Measurements from ENCODE around the gene CCL8.
A peak's percentile ranks its signal among the peaks of the same experiment; 100 is the strongest.

CCL8 gene
- 0 reads per million in 2 donors for total RNA-seq

DNA sequence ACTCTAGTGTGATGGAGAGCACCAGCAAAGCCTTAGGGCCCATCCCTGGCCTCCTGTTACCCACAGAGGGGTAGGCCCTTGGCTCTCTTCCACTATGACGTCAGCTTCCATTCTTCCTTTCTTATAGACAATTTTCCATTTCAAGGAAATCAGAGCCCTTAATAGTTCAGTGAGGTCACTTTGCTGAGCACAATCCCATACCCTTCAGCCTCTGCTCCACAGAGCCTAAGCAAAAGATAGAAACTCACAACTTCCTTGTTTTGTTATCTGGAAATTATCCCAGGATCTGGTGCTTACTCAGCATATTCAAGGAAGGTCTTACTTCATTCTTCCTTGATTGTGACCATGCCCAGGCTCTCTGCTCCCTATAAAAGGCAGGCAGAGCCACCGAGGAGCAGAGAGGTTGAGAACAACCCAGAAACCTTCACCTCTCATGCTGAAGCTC is at the start of gene CCL8:
CCL8 (plus strand) TSS at position 397 of the 445 bp plus-strand sequence. CDS start 67 bp downstream, outside the sequence.
- no peak for DNase-seq

DNA sequence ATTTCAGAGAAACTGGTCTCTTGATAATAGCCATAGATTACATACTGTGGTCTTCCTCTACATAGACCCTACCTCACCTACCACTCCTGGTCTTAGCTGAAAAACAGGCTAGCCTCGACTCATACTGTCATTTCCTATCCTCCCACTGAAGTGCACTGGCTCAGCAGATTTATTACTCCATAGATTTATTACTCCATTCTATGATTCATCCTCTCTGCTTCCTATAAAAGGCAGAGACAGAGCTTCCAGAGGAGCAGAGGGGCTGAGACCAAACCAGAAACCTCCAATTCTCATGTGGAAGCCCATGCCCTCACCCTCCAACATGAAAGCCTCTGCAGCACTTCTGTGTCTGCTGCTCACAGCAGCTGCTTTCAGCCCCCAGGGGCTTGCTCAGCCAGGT is 49.3 kb upstream of the CCL8 start, which contains the start of gene CCL7:
CCL7 (plus strand) TSS at position 253 of the 400 bp plus-strand sequence; CDS start at position 323, 70 bp downstream.
- DNase-seq, result no peak

DNA sequence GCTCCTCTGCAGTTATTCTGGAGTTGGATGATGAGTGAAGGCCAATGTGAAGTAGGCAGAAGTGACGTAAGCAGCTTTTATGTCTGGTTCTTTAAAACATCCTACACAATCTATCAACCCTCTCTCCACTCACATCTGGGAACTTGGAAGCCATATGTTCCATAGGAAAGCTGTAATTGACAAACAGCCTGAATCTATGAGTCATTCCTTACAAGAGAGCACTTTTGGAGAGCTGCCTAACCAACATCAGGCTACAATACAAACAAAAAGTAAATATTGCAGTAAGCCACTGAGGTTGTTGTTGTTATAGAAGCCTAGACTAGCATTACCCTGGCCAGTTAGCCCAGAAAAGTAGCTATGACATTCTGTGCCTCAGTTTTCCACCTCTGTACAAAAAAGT is 43.4 kb upstream of the CCL8 start:
- DNase-seq, result no peak

DNA sequence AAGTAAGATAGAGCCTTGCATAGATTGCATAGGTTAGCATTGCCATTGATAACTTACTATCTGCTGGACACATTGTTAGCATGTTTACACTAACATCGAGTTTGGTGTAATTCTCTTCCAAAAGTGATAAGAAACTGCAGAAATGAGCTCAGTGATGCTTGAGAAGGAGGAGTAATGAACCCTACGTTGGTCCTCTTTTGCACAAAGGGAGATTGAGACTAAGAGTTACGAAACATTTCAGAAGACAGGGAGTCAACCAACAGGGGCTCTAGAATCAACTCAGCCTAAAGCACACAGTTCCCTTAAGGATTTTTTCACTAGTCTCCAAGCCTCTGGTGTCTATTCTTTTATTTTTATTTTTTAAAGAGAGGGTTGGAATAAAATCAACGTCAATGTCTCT is 42.4 kb upstream of the CCL8 start:
- DNase-seq, result no peak

GRCh38 chr17:34283571-34283970 is 35.7 kb upstream of the CCL8 start:
- DNase-seq, result no peak

DNA sequence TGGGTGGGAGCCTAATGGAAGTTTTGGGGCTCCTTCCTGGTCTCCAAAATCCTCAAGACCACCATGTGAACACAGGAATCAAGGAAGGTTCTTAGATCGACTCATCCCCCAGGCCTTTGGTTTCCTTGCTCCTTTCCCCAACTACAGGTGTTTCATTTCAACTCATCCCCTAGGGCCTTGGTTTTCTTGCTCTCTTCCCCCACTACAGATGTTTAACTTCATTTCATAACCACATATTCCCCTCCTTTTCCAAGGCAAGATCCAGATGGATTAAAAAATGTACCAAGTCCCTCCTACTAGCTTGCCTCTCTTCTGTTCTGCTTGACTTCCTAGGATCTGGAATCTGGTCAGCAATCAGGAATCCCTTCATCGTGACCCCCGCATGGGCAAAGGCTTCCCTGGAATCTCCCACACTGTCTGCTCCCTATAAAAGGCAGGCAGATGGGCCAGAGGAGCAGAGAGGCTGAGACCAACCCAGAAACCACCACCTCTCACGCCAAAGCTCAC is 33.9 kb upstream of the CCL8 start, which contains the start of gene CCL11:
CCL11 (plus strand) TSS at position 457 of the 507 bp plus-strand sequence. CDS start 67 bp downstream, outside the sequence.
- no peak for DNase-seq

DNA sequence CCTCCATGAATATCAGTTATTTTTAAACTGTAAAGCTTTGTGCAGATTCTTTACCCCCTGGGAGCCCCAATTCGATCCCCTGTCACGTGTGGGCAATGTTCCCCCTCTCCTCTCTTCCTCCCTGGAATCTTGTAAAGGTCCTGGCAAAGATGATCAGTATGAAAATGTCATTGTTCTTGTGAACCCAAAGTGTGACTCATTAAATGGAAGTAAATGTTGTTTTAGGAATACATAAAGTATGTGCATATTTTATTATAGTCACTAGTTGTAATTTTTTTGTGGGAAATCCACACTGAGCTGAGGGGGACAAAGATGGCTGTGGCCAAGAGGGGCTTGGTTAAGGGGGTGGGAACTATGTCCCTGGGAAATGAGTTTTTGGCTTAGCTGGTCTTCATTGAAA is 31.4 kb upstream of the CCL8 start:
- DNase-seq, result no peak

- no peak for DNase-seq
These were observed 28.6 kb upstream of the CCL8 start for GRCh38 chr17:34290586-34290985.

GRCh38 chr17:34291721-34292348 is 27.4 kb upstream of the CCL8 start:
- no peak for DNase-seq

GRCh38 chr17:34299027-34299426 is 20.2 kb upstream of the CCL8 start:
- no peak for DNase-seq

GRCh38 chr17:34299956-34300577 is 19.2 kb upstream of the CCL8 start:
- no peak for DNase-seq

- DNase-seq, result peak in 1 of 5 experiments; percentile 29
These were observed 18.4 kb upstream of the CCL8 start for GRCh38 chr17:34300652-34301370.

DNA sequence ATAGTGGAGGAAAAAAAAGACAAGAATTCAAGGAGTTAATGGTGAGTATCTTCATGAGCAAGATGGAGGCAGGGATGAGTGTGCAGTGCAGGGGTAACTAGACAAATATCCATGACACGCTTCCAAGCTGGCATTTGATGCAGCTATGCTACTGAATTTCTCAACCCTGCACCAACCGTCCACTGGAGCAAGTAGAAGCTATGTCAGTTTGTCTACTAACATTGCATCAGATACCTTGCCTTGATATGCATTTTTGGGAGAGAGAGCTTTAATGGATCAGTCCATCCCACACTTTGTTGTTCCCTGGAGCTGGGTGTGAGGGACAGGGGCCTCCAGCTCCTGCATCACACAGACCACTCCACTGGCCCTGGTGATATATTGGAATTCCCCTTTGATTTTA is 17.2 kb upstream of the CCL8 start:
- DNase-seq, result no peak

- no peak for DNase-seq
These were observed 16.6 kb upstream of the CCL8 start for GRCh38 chr17:34302636-34303035.

DNA sequence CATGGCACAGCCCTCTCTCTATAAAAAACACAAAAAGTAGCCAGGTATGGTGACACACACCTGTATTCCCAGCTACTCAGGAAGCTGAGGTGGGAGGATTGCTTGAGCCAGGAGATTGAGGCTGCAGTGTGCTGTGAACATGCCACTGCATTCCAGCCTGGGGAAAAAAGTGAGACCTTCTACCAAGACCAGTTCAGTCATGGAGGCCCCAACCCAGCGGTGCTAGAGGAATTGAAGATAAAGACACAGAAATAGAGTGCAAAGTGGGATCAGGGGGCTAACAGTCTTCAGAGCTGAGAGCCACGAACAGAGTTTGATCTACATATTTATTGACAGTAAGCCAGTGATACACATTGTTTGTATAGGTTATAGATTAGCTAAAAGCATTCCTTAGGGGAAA is 15.6 kb upstream of the CCL8 start:
- no peak for DNase-seq

DNA sequence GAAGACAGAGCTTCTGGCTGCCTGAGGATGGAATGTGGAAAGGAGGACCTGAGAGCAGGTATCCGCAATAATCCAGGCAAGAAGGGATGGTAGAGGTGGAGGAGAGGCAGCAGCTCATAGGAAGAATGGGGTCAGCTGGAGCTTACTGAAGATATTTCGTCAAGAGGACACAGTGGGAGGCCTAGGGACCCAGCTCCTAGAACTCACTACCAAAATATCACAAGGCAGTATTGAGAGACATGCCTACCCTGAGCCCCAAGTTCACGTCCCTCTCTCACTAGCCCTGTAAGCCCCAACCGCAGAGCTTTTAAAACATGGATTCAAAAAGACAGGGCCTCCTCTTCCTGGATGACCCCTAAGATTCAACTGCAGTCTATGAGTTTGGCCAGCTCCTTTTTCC is 14.2 kb upstream of the CCL8 start:
- DNase-seq, result no peak

DNA sequence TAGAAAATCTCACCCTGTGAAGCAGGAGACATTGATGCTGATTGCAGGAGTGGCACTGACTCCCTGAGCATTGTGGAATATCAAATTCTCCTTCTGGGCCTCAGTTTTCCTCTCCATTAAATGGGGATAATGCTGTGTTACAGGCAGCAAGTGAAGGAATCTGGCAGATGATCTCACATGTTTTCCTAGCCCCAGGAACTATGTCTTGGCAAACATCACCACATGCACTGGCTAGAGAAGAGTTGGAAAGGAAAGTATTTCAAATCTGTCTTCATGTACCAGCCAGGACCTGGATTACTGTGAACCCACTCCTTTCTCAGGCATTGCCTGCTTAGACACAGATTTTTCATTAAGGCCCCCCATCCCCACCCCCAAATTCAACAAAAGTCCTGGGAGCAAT is 13.6 kb upstream of the CCL8 start:
- no peak for DNase-seq

DNA sequence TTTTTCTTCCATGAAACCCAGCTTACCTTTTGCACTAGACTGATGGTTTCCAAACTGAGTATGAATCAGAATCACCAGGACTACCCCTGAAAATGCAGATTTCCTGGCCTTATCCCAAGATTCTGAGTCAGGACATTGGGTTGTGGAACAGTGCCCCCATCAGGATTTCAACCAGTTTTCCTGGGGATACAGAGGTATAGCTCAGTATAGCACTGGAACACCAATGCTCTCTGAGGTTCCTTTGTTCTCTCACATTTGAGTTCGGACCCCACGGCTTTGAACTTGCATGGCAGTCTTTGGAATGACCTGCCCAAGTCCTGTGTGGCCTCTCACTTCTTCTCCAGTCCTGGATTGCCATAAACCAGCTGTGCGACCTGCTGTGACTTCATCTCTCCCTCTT is 12.8 kb upstream of the CCL8 start:
- DNase-seq, result no peak

DNA sequence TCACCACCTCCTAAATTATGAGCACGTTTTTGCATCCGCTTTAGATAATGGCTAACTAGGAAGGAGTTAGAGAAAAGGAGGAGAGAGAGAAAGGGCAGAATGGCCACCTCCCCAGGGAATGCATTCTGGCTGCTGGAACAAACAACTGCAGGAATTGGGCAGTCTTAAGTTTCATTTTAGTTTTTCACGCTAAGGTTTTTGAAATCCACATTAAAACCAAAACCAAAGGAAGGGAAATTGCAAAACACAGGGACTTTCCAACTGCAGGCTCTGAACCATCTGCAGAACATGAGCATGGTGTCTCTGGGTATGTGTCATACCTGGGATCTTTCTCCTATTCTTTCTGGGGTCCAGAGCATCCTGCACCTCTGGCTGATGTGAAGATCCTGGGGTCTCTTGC is 12.1 kb upstream of the CCL8 start:
- DNase-seq, result peak in 1 of 5 experiments; percentile 2

DNA sequence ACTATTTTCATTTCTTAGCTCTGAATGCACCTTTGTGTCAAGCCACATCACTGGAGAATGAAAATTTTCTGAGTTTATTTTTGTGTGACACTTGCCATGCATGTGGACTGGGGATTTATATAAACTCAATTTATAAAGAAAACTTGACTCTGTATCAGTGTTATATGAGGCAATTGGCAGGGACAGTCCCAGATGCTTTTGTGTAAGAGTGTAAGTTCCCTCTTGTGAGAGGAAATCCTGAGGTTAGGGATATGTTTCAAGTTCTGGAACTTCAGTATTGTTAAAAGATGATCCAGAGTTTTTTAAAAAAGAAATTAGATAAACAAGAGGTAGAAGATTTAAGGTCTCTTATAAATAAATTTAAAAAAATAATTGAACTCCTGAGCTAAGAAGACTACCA is 10.9 kb upstream of the CCL8 start:
- DNase-seq, result no peak

- DNase-seq, result no peak
These were observed 7.9 kb upstream of the CCL8 start for GRCh38 chr17:34311291-34311690.

DNA sequence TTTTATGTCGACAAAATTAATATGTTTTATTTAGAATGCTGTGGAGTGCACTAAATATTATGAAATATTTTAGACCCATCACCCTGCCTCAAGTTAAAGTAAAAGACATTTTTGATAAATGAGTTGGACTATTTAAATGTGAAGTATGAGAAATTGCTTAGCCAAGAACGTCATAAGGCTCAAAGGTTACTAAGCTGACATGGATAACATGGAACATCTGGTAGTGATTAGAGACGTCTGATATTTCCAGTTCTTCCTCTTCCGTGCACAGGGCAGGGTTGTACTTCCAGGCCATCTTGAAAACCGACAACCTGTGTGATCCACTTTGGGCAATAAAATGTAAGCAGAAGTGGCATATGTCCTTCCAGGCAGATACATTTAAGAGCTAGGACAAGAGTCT is 7.2 kb upstream of the CCL8 start:
- no peak for DNase-seq

- no peak for DNase-seq
These were observed 6.1 kb upstream of the CCL8 start for GRCh38 chr17:34313164-34313563.

GRCh38 chr17:34314279-34314678 is 5.0 kb upstream of the CCL8 start:
- DNase-seq, result no peak

Measured in T-helper 2 cell (primary cell).